Measurements from ENCODE around the gene SGK1.

The SGK1 gene

DNA sequence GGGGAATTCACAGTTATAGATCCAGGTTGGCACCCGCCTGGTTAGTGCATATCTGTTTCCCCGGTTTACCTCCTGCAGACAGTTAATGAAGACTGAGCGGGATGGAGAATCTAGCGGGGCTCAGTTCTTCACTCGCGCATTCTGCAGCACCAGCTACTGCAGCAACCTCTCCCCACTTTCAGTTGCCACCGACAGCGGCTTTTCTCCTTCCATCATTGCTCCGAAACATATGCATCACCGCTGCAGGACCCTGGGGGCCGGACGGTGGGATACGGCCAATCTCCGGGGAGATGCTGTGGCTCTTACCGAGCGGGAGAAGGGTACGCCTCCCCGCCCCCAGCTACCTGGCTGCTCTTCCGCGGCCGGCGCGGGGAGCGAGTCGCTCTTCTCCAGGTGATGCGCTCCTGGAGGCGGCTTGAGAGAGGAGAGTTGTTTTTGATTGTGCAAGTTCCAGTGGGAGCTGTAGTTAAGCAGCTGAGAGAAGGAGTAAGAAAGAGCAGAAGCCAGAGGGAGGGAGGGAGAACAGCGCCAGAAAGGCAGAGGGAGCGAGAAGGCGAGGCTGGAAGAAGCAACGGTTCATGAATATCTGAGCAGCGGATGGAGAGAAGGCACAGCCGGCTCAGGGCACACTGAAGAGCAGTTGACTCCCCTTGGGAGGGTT lies at the start of gene SGK1:
Gene SGK1 (minus strand): TSS at position 642 of the 661 bp plus-strand sequence. CDS start 652 bp downstream, outside the sequence.
- TF ChIP-seq, protein P1, sequence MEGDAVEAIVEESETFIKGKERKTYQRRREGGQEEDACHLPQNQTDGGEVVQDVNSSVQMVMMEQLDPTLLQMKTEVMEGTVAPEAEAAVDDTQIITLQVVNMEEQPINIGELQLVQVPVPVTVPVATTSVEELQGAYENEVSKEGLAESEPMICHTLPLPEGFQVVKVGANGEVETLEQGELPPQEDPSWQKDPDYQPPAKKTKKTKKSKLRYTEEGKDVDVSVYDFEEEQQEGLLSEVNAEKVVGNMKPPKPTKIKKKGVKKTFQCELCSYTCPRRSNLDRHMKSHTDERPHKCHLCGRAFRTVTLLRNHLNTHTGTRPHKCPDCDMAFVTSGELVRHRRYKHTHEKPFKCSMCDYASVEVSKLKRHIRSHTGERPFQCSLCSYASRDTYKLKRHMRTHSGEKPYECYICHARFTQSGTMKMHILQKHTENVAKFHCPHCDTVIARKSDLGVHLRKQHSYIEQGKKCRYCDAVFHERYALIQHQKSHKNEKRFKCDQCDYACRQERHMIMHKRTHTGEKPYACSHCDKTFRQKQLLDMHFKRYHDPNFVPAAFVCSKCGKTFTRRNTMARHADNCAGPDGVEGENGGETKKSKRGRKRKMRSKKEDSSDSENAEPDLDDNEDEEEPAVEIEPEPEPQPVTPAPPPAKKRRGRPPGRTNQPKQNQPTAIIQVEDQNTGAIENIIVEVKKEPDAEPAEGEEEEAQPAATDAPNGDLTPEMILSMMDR (conservative IDR thresholded peaks at IDR 0.05; ENCODE audit: control insufficient read depth, insufficient read depth, low read depth, low read length): no peak
- peak; percentile 48 for DNase-seq (ENCODE audit: low read depth)
- peak within 1 kb of the TSS; percentile 56 for H3K4me3 ChIP-seq (ENCODE audit: control insufficient read depth, low read depth, low read length)

DNA sequence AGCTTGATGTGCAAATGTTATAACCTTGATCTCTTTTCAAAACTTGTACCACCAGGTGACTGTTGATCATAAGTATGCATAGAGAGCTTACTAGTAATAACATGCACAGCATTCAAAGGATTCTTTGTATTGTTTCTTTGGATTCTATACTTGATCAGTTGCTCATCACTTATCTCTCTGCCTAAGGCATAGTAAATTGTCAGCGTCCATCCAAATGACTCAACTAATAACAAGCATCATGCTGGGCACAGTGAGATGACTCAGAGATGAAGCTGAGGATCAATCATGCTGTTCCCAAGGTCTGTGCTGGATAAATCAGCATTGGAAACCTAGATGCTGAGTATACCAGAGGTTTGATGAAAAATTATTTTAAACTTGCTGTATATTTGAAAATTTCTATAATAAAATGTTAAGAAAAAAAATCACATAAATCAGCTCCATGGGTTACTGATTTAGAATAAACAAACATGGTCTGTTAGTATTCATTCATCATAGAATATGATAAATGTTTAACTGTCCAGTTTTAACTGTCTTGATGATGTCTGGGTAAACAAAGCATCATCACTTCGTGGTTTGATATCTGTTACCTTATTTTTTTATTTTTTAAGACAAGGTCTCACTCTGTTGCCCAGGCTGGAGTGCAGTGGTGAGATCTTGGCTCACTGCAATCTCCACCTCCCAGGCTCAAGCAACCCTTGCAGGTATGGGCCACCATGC lies 45.6 kb upstream of the SGK1 start:
- H3K4me3 ChIP-seq (ENCODE audit: control insufficient read depth, low read depth, low read length): no peak overlapping the region
- TF ChIP-seq, protein P1 (conservative IDR thresholded peaks at IDR 0.05; ENCODE audit: control insufficient read depth, insufficient read depth, low read depth, low read length): no peak
- DNase-seq (ENCODE audit: low read depth): peak; percentile 94

DNA sequence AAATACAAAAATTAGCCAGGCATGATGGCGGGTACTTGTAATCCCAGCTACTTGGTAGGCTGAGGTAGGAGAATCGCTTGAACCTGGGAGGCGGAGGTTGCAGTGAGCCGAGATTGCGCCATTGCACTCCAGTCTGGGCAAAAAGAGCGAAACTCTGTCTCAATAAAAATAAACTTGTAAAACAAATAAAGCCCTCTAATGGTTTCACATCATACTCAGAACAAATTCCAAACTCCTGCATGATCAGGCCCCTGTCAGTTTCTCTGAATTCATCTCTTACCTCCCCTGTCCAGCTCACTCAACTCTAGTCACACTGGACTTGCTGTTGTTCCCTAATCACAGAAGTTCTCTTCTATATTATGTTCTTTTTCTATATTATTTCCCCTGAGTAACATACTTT lies 43.1 kb upstream of the SGK1 start:
- TF ChIP-seq, protein P1 (conservative IDR thresholded peaks at IDR 0.05; ENCODE audit: control insufficient read depth, insufficient read depth, low read depth, low read length): no peak
- H3K4me3 ChIP-seq (ENCODE audit: control insufficient read depth, low read depth, low read length): no peak overlapping the region
- DNase-seq (ENCODE audit: low read depth): no peak

DNA sequence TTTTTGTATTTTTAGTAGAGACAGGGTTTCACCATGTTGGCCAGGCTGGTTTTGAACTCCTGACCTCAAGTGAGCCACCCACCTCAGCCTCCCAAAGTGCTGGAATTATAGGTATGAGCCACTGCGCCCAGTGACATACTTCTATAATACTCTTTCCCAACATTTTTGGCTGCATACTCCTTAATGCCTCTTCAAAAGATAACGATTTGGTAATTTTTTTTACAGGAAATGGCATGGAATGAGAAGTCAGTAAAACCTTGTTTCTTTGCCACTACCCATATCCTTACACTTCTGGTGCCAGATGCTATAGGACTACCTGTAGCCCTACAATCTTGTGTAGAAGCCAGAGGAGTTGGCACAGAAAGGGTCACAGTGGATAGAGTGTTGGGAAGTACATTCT lies 41.4 kb upstream of the SGK1 start:
- H3K4me3 ChIP-seq (ENCODE audit: control insufficient read depth, low read depth, low read length): no peak overlapping the region
- no peak for DNase-seq (ENCODE audit: low read depth)

DNA sequence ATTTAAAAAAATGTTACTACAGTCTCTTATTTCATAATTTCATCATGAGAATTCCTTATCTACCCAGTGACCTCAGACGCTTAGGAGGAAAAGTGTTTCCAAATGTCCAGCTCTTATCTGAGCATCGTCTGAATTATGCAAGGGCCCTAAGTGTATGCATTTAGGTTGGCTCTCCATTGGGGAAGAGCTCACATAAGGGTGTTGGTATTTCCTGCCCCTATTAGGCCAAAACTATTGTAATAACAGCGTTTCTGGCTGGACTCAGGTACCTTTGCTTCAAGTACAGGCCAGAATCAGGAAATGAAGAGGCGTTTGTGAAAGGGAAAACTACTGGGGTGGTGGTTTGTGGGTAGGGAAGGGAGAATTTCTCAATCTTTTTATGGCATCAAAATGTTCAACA lies 40.4 kb upstream of the SGK1 start:
- peak; percentile 59 for DNase-seq (ENCODE audit: low read depth)
- no peak overlapping the region for H3K4me3 ChIP-seq (ENCODE audit: control insufficient read depth, low read depth, low read length)
- TF ChIP-seq, protein P1 (conservative IDR thresholded peaks at IDR 0.05; ENCODE audit: control insufficient read depth, insufficient read depth, low read depth, low read length): no peak

More for the DNA sequence above, 41.4 kb upstream of the SGK1 start:
- TF ChIP-seq, protein P1 (conservative IDR thresholded peaks at IDR 0.05; ENCODE audit: control insufficient read depth, insufficient read depth, low read depth, low read length): no peak

DNA sequence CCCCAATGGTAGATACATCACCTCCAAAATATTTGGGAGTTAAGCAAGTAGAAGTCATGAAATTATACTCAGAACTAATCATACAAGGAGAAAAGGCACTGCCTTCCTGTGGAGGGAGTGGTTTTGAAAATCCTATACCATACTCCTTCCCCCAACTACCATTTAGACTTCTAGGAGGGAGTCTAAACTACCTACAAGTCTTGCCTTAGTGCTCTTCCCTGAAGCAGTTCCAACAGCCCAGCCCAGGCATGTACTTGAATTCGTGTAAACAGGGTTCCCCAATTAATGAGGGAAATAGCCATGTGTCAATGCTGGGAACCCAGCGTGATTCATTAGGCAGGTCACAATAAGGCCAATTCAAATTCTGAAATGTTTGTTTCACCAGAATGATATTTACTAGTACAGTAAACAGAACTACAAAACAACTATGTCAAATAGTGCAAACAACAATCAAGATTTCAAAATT lies 39.1 kb upstream of the SGK1 start:
- no peak overlapping the region for H3K4me3 ChIP-seq (ENCODE audit: control insufficient read depth, low read depth, low read length)
- TF ChIP-seq, protein P1 (conservative IDR thresholded peaks at IDR 0.05; ENCODE audit: control insufficient read depth, insufficient read depth, low read depth, low read length): no peak
- no peak for DNase-seq (ENCODE audit: low read depth)
